Nephron progenitor cell (in vitro differentiated cells): Measurements from ENCODE around the gene ISG15.

Experiments used
- DNase-seq: peaks from one replicate; pipeline ENCODE4 v3.0.0; 2021
- H3K27ac Mint-ChIP-seq: 2 replicates; pipeline ENCODE4 v1.8.0; 2021; ENCODE audit warnings: mild to moderate bottlenecking, moderate library complexity, mixed read lengths
- H3K27me3 Mint-ChIP-seq: 2 replicates; pipeline ENCODE4 v1.8.0; 2021; ENCODE audit warnings: mild to moderate bottlenecking, low read depth, mixed read lengths; ENCODE audit not compliant: poor library complexity
- H3K36me3 Mint-ChIP-seq: 2 replicates; pipeline ENCODE4 v1.8.0; 2021; ENCODE audit warnings: low read depth, mixed read lengths
- H3K4me1 Mint-ChIP-seq: 2 replicates; pipeline ENCODE4 v1.8.0; 2021; ENCODE audit warnings: mixed read lengths
- H3K4me3 Mint-ChIP-seq: 2 replicates; pipeline ENCODE4 v1.8.0; 2021; ENCODE audit warnings: mild to moderate bottlenecking, moderate library complexity, mixed read lengths
- H3K9me3 Mint-ChIP-seq: 2 replicates; pipeline ENCODE4 v1.8.0; 2021; ENCODE audit warnings: mild to moderate bottlenecking, moderate library complexity, mixed read lengths
- TF ChIP-seq, protein P1 (sequence below): fragments of 200-600 bp; sonication (generic); IDR thresholded peaks from 2 replicates; pipeline ENCODE4 v1.5.0; 2021; ENCODE audit warnings: antibody characterized with exemption

The ISG15 gene

DNA sequence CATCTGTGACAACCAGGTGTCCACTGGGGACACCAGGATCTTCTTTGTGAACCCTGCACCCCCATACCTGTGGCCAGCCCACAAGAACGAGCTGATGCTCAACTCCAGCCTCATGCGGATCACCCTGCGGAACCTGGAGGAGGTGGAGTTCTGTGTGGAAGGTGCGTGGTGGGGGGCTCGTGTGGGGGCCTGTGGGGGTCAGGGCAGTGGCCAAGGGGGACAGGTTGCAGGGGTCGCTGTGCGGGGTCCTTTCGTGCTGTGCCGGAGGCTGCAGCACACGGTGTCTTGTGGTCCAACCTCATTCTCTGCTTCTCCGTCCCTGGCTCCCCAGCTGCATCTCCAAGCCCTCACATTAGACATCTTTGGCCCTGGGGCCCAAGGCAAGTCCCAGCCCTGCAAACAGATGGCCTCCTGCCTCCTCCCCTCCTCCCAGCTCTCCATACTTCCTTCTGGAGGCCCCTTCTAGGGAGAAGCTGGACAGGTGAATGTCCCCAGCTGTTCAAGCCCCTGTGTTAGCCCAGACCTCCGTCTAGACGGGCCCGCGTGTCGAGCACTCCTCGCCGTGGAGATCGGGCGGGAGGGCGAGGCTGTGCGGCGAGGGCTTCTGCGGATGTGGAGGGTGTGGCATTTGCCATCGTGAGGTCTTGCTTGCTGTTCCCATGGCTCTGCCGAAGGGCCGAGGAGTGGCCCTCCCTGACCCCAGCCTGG is 9.2 kb downstream of the ISG15 start:
- Mint-ChIP-seq H3K9me3 (no peaks in the 10 kb centered on the region), H3K27ac (no peak overlapping the region), H3K4me1 (peaks cover 28% of the 10 kb centered on the region), H3K4me3 (peak overlapping the region; percentile 57), H3K36me3 (no peaks in the 10 kb centered on the region), H3K27me3 (no peaks in the 10 kb centered on the region)
- TF ChIP-seq, protein P1, sequence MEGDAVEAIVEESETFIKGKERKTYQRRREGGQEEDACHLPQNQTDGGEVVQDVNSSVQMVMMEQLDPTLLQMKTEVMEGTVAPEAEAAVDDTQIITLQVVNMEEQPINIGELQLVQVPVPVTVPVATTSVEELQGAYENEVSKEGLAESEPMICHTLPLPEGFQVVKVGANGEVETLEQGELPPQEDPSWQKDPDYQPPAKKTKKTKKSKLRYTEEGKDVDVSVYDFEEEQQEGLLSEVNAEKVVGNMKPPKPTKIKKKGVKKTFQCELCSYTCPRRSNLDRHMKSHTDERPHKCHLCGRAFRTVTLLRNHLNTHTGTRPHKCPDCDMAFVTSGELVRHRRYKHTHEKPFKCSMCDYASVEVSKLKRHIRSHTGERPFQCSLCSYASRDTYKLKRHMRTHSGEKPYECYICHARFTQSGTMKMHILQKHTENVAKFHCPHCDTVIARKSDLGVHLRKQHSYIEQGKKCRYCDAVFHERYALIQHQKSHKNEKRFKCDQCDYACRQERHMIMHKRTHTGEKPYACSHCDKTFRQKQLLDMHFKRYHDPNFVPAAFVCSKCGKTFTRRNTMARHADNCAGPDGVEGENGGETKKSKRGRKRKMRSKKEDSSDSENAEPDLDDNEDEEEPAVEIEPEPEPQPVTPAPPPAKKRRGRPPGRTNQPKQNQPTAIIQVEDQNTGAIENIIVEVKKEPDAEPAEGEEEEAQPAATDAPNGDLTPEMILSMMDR: no peak
- DNase-seq: no peak

DNA sequence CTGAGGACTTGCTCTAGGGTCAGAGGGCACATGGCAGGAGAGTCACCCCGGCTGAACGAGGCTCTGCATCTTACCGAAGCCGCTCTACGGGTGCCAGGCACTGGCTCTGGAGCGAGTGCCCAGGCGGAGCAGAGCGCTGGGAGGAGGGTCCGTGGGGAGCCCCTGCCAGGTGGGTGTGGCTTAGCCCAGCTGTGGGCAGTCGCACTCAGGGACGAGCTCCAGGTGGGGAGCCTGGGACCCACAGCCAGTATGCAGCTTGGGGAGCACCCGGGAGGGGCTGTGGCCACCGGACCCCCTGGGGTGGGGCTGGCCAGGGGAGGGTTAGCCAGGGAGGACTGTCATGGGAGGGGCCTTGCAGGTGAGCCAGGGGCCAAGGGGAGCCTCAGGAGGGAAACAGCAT is 10.4 kb downstream of the ISG15 start:
- H3K9me3 Mint-ChIP-seq: no peaks in the 10 kb centered on the region
- no peaks in the 10 kb centered on the region for H3K27me3 Mint-ChIP-seq
- no peak for DNase-seq
- H3K4me1 Mint-ChIP-seq: peaks cover 29% of the 10 kb centered on the region
- TF ChIP-seq, protein P1: no peak
- H3K27ac Mint-ChIP-seq: no peak overlapping the region
- H3K36me3 Mint-ChIP-seq: no peaks in the 10 kb centered on the region
- no peak overlapping the region for H3K4me3 Mint-ChIP-seq

DNA sequence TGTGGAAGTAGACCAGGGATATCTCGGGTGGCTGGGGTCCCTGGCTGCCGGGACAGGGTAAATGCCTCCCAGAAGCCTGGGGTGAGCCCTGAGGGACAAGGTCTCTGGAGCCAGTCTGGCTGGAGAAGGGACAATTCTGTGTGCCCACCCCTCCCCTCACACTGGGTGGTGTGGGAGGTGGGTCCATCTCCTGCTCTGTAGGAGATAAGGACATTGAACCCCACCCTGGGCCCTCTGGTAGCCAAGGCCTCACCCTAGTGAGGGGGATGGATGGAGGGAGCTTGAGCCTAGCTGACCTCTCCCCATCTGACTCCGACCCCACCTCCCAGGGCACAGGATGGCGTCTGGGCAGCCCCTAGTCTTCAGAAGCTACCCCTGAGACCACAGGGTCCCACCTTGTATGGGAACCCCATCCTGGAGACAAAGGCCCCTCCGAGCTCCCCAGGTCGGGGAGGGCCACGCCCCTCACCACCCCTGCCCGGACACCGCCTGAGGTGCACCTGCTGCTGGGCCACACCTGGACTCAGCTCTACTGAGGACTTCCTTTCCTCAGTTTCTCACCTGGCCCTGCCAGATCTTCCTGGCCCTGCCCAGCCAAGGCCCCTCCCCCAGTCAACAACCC is 11.0 kb downstream of the ISG15 start:
- DNase-seq: no peak
- H3K9me3 Mint-ChIP-seq: no peaks in the 10 kb centered on the region
- TF ChIP-seq, protein P1: no peak
- H3K4me3 Mint-ChIP-seq: no peak overlapping the region
- no peak overlapping the region for H3K27ac Mint-ChIP-seq
- no peaks in the 10 kb centered on the region for H3K36me3 Mint-ChIP-seq
- no peaks in the 10 kb centered on the region for H3K27me3 Mint-ChIP-seq
- H3K4me1 Mint-ChIP-seq: peaks cover 29% of the 10 kb centered on the region

DNA sequence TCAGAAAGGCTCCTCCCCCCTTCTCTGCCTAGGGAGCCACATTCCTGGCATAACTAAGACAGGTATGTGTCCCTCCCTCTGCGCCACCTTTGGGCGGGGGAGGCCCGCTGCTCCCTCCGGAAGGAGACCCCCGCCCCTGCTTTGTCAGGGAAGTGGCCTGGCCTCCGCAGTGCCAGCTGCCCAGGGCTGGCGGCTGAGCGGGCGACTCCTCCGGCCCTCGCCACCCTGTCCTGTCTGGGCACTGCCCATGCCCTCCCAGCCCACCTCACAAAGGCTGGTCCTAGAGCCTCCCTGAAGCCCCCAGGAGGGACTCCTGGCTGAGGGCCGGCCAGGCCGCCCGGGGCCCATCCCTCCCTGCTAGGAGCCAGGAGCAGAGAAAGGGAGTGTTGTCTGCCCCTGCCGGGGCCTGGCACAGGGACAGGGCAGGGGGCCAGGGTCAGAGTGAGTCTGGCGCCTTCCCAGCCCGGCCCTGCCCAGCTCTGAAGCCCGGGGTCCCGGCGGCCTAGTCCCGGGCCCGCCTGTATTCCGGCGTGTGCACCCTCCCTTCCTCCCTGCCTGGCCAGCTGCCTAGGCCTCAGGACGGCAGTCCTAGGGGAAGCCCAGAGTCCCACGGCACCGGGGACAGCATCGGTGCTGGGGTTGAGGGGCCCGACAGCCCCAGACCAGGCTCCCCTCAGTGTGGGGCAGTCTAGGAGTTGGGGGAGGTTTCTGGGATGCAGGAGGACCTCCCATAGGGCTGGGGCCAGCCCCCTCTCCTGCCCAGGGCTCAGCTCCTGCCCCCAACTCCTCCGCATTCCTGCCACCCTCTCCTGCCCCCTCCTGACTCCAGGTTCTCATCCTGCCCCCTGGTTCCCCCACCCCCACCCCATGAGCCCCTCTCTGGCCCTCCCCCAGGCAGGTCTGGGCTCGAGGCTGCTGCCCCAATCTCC is 11.7 kb downstream of the ISG15 start:
- Mint-ChIP-seq H3K27ac (no peak overlapping the region), H3K36me3 (no peaks in the 10 kb centered on the region), H3K4me1 (peaks cover 29% of the 10 kb centered on the region), H3K9me3 (no peaks in the 10 kb centered on the region), H3K27me3 (no peaks in the 10 kb centered on the region), H3K4me3 (no peak overlapping the region)
- DNase-seq: peak; percentile 48
- TF ChIP-seq, protein P1: no peak

DNA sequence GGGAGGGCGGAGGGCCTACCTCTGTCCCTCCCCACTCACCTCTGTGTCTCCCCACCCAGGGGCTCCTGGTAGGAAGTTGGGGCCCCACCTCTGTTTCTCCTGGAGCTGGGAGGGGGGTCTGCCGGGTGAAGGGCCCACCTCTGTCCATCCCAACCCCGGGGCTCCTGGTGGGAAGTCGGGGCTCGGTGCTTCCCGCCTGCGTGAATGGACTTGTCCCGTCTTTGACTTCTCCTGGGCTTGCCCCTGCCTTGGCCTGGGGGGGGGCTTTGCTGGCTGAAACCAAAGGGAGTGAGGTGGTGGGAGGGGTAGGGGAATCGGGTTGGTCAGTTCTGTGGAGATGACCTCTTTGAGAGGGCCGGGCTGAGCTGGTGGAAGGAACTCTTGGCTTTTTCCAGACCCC is 12.4 kb downstream of the ISG15 start:
- peaks cover 29% of the 10 kb centered on the region for H3K4me1 Mint-ChIP-seq
- no peaks in the 10 kb centered on the region for H3K27me3 Mint-ChIP-seq
- no peak overlapping the region for H3K27ac Mint-ChIP-seq
- H3K4me3 Mint-ChIP-seq: no peak overlapping the region
- H3K36me3 Mint-ChIP-seq: no peaks in the 10 kb centered on the region
- no peak for DNase-seq
- TF ChIP-seq, protein P1: no peak
- no peaks in the 10 kb centered on the region for H3K9me3 Mint-ChIP-seq
